Body of pancreas (tissue), 4 donors: Measurements from ENCODE around the gene MDH1. TPM values are rescaled to one million over a fixed set of nuclear protein-coding genes. Genes with fewer than 3 reads are reported as not detected.
"Not testable (repeated sequence)": the region's sequence is repeated elsewhere in the genome, so short reads cannot be mapped to it uniquely, and the experiment has no call there.

Experiments
- ATAC-seq: fragments of 150-250 bp; one replicate; pipeline ENCODE4 v1.9.1; 2016
- DNase-seq, 4 donors: peaks; one replicate each; pipeline ENCODE4 v3.0.0-alpha.2; 2019
- H3K27ac ChIP-seq, 4 donors: fragments of 200-600 bp; sonication (generic); 1 replicate in 3 of 4; 2 replicates in 1 of 4; pipeline versions ENCODE4 v1.5.1 to v1.6.1; 2016 to 2019; ENCODE audit warnings: mild to moderate bottlenecking in 1 of 4, mixed read lengths in 1 of 4, moderate library complexity in 1 of 4
- H3K27me3 ChIP-seq, 2 donors: fragments of 200-600 bp; sonication (generic); one replicate each; pipeline ENCODE4 v1.6.0; 2016; ENCODE audit warnings: mild to moderate bottlenecking in 1 of 2
- H3K36me3 ChIP-seq, 2 donors: fragments of 200-600 bp; sonication (generic); replicated peaks in 1 of 2; 2 replicates each; pipeline ENCODE4 v1.5.1; 2016; ENCODE audit warnings: low read depth in 2 of 2; ENCODE audit not compliant: insufficient read depth in 1 of 2
- H3K4me1 ChIP-seq: fragments of 200-600 bp; sonication (generic); one replicate; pipeline ENCODE4 v1.6.0; 2016
- H3K4me3 ChIP-seq, 2 donors: fragments of 200-600 bp; sonication (generic); 1 replicate in 1 of 2; 2 replicates in 1 of 2; pipeline ENCODE4 v1.5.1; 2016 to 2019
- H3K9me3 ChIP-seq, 3 donors: fragments of 200-600 bp; sonication (generic); 1 replicate in 2 of 3; 2 replicates in 1 of 3; pipeline ENCODE4 v1.5.1; 2016
- CTCF ChIP-seq, 7 experiments: fragments of 450-650 bp in 4 of 7; fragments of 200-600 bp in 3 of 7; sonication (generic) in 3 of 7; IDR thresholded peaks; one replicate each; pipeline ENCODE4 v1.5.1; 2016 to 2019; ENCODE audit warnings: antibody characterized with exemption in 7 of 7
- POLR2A ChIP-seq, 3 donors: fragments of 450-650 bp; IDR thresholded peaks; one replicate each; pipeline ENCODE4 v1.6.1; 2016; ENCODE audit warnings: antibody characterized with exemption in 3 of 3, mild to moderate bottlenecking in 2 of 3
- WGBS, 2 donors: methylation state at CpG; one replicate each; pipeline ENCODE4 v1.1.5; 2017; 5-methylcytosine and 5-hydroxymethylcytosine counted together
- intact Hi-C: fragments of 100-400 bp; cut with DNase I; formaldehyde crosslinking; loops from one replicate; pipeline ENCODE4 v1.15.1; 2023
- total RNA-seq, 2 donors: library from RNA; depleted of rRNA; stranded (reverse); fragments of >200 nt; gene quantifications; one replicate each; pipeline ENCODE4 v1.1.0, GENCODE V29; 2016

MDH1 gene
- total RNA-seq, 2 donors from 2014 or later: 61.2 to 93.9 TPM

GRCh38 chr2:63604666-63605065 lies 15.9 kb downstream of the MDH1 start:
- Histone ChIP-seq H3K36me3 (peaks cover 0 to 31% of the 10 kb centered on the region in 2 donors), H3K27me3 (no peaks in the 10 kb centered on the region), H3K9me3 (no peaks in the 10 kb centered on the region), H3K27ac (no peak overlapping the region), H3K4me1 (peaks cover 8% of the 10 kb centered on the region), H3K4me3 (no peak overlapping the region)
- intact Hi-C loops: no loop called here
- no peak for TF ChIP-seq CTCF (IDR thresholded peaks at IDR 0.05)
- no peak for TF ChIP-seq POLR2A (IDR thresholded peaks at IDR 0.05)
- ATAC-seq (no peak), DNase-seq (no peak)
- 92 to 96% methylated on average over 4 of the region's 4 CpGs for WGBS, 2 donors

GRCh38 chr2:63608865-63609264 lies 20.1 kb downstream of the MDH1 start:
- H3K27ac ChIP-seq, H3K27me3 ChIP-seq, ATAC-seq, H3K4me1 ChIP-seq, H3K4me3 ChIP-seq, H3K9me3 ChIP-seq, DNase-seq, intact Hi-C loops: not testable (repeated sequence)
- H3K36me3 ChIP-seq: peaks cover 0 to 24% of the 10 kb centered on the region in 2 donors
- 83 to 92% methylated on average over 8 of the region's 8 CpGs for WGBS, 2 donors

- DNase-seq (no peak), ATAC-seq (no peak)
- H3K9me3 ChIP-seq: no peaks in the 10 kb centered on the region
- no peak overlapping the region for H3K4me3 ChIP-seq
- no peak overlapping the region for H3K27ac ChIP-seq
- WGBS, 2 donors: 93 to 95% methylated on average over 4 of the region's 4 CpGs
- no peak for TF ChIP-seq POLR2A (IDR thresholded peaks at IDR 0.05)
- no peak for TF ChIP-seq CTCF (IDR thresholded peaks at IDR 0.05)
- intact Hi-C loops: no loop called here
- no peaks in the 10 kb centered on the region for H3K27me3 ChIP-seq
- H3K36me3 ChIP-seq: peaks cover 0 to 10% of the 10 kb centered on the region in 2 donors
- H3K4me1 ChIP-seq: no peaks in the 10 kb centered on the region
These were observed 21.8 kb downstream of the MDH1 start for GRCh38 chr2:63610525-63610924.

- no peaks in the 10 kb centered on the region for H3K27me3 ChIP-seq
- 78 to 87% methylated on average over 2 of the region's 2 CpGs for WGBS, 2 donors
- H3K4me1 ChIP-seq: no peaks in the 10 kb centered on the region
- ATAC-seq: no peak
- intact Hi-C loops: no loop called here
- H3K27ac ChIP-seq: peak overlapping the region in 1 of 4 donors; percentile 49
- no peaks in the 10 kb centered on the region for H3K36me3 ChIP-seq
- no peak overlapping the region for H3K4me3 ChIP-seq
- H3K9me3 ChIP-seq: no peaks in the 10 kb centered on the region
- DNase-seq: no peak
- TF ChIP-seq POLR2A (IDR thresholded peaks at IDR 0.05) (no peak), CTCF (IDR thresholded peaks at IDR 0.05) (no peak)
These were observed 24.7 kb downstream of the MDH1 start for GRCh38 chr2:63613391-63613901.

- H3K27ac ChIP-seq: peak overlapping the region in 3 of 4 donors; percentile 36 to 66 (median 49)
- H3K4me3 ChIP-seq: no peak overlapping the region
- TF ChIP-seq CTCF (IDR thresholded peaks at IDR 0.05) (no peak), POLR2A (IDR thresholded peaks at IDR 0.05) (no peak)
- no peaks in the 10 kb centered on the region for H3K36me3 ChIP-seq
- DNase-seq (no peak), ATAC-seq (peak; percentile 89)
- no peaks in the 10 kb centered on the region for H3K27me3 ChIP-seq
- H3K9me3 ChIP-seq: no peaks in the 10 kb centered on the region
- intact Hi-C loops: no loop called here
- 58 to 74% methylated on average over 2 of the region's 2 CpGs for WGBS, 2 donors
- H3K4me1 ChIP-seq: no peaks in the 10 kb centered on the region
These were observed 25.7 kb downstream of the MDH1 start for GRCh38 chr2:63614448-63614968.
